HG03097 (cell line): ENCODE measurements around the gene LAMP1.
"Not testable (repeated sequence)": the region's sequence is repeated elsewhere in the genome, so short reads cannot be mapped to it uniquely, and the experiment has no call there.

Experiments used
- ATAC-seq: cut with Tn5 transposase; IDR thresholded peaks from one replicate; pipeline ENCODE4 v1.9.1; 2021; ENCODE audit not compliant: unreplicated experiment, low FRiP score

Gene LAMP1

GRCh38 chr13:113324398-113324797 lies 27.4 kb downstream of the LAMP1 start:
- no peak for ATAC-seq

GRCh38 chr13:113325779-113326178 lies 28.7 kb downstream of the LAMP1 start:
- ATAC-seq, result no peak

- ATAC-seq, result no peak
Measured at GRCh38 chr13:113327391-113327765, 30.3 kb downstream of the LAMP1 start.

- ATAC-seq, result no peak
Measured at GRCh38 chr13:113327766-113328471, 30.9 kb downstream of the LAMP1 start.

- no peak for ATAC-seq
Measured at GRCh38 chr13:113328851-113329250, 31.8 kb downstream of the LAMP1 start.

- ATAC-seq, result no peak
Measured at GRCh38 chr13:113329656-113330312, 32.7 kb downstream of the LAMP1 start.

- ATAC-seq, result no peak
Measured at GRCh38 chr13:113332615-113333014, 35.6 kb downstream of the LAMP1 start.

- ATAC-seq, result no peak
Measured at GRCh38 chr13:113333076-113333475, 36.0 kb downstream of the LAMP1 start.

GRCh38 chr13:113337556-113337955 lies 40.5 kb downstream of the LAMP1 start:
- no peak for ATAC-seq

GRCh38 chr13:113337976-113338375 lies 40.9 kb downstream of the LAMP1 start:
- ATAC-seq, result no peak

- no peak for ATAC-seq
Measured at GRCh38 chr13:113338451-113338850, 41.4 kb downstream of the LAMP1 start.

- no peak for ATAC-seq
Measured at GRCh38 chr13:113342820-113343691, 46.0 kb downstream of the LAMP1 start.

GRCh38 chr13:113343692-113343968 lies 46.6 kb downstream of the LAMP1 start:
- ATAC-seq, result no peak

- no peak for ATAC-seq
Measured at GRCh38 chr13:113345486-113345885, 48.4 kb downstream of the LAMP1 start.

- ATAC-seq, result not testable (repeated sequence)
Measured at GRCh38 chr13:113347736-113348225, 50.7 kb downstream of the LAMP1 start.

GRCh38 chr13:113348591-113348990 lies 51.6 kb downstream of the LAMP1 start:
- ATAC-seq, result no peak

GRCh38 chr13:113349050-113349449 lies 52.0 kb downstream of the LAMP1 start:
- ATAC-seq, result no peak

GRCh38 chr13:113349491-113349890 lies 52.5 kb downstream of the LAMP1 start:
- ATAC-seq, result no peak

GRCh38 chr13:113350065-113350937 lies 53.3 kb downstream of the LAMP1 start:
- ATAC-seq, result no peak

GRCh38 chr13:113350938-113351335 lies 53.9 kb downstream of the LAMP1 start:
- ATAC-seq, result no peak
